Psoas muscle (tissue), 8 donors: ENCODE results near the gene PIMREG. TPM values are rescaled to one million over a fixed set of nuclear protein-coding genes. Genes with fewer than 3 reads are reported as not detected.

Experiments
- ATAC-seq, 4 donors: fragments of 200-7000 bp; cut with Tn5 transposase; one replicate each; pipeline ENCODE4 v1.9.1; 2020; ENCODE audit warnings: moderate library complexity in 3 of 4, mild to moderate bottlenecking in 2 of 4
- DNase-seq, 2 donors: peaks; one replicate each; pipeline ENCODE4 v3.0.0-alpha.2; 2020
- H3K27ac ChIP-seq: fragments of 200-600 bp; one replicate; pipeline ENCODE4 v1.8.0; 2022
- H3K27me3 ChIP-seq, 3 donors: fragments of 200-600 bp in 1 of 3; one replicate each; pipeline versions ENCODE4 v1.6.1 to v1.8.0; 2013 to 2022; ENCODE audit warnings: low read length in 2 of 3, mild to moderate bottlenecking in 2 of 3, moderate library complexity in 1 of 3; ENCODE audit not compliant: insufficient read depth in 3 of 3
- H3K36me3 ChIP-seq, 2 donors: fragments of 200-600 bp in 1 of 2; one replicate each; pipeline versions ENCODE4 v1.6.1 to v1.8.0; 2013 to 2022; ENCODE audit warnings: low read depth in 1 of 2, mild to moderate bottlenecking in 1 of 2, moderate library complexity in 1 of 2; ENCODE audit not compliant: insufficient read depth in 1 of 2
- H3K4me1 ChIP-seq: fragments of 200-600 bp; one replicate; pipeline ENCODE4 v1.8.0; 2022
- H3K4me3 ChIP-seq: fragments of 200-600 bp; one replicate; pipeline ENCODE4 v1.8.0; 2022; ENCODE audit warnings: mild to moderate bottlenecking
- H3K9me3 ChIP-seq: fragments of 200-600 bp; one replicate; pipeline ENCODE4 v1.8.0; 2022
- WGBS, 3 donors: extraction: QIAGEN DNeasy Blood & Tissue Kit; methylation state at CpG; one replicate each; pipeline versions ENCODE4 v1.1.6 to v1.1.7; 2013; 5-methylcytosine and 5-hydroxymethylcytosine counted together
- intact Hi-C, 2 donors: fragments of 100-400 bp; cut with DNase I; formaldehyde crosslinking; loops; one replicate each; pipeline versions ENCODE4 v1.11.0 to v1.14.2; 2022
- long read RNA-seq, 2 donors: library from polyadenylated mRNA; unstranded; transcript quantifications; one replicate each; pipeline ENCODE4 v2.0.0, GENCODE V29; 2021
- polyA plus RNA-seq, 3 donors: library from polyadenylated mRNA; stranded (reverse); fragments of 200-250 nt; gene quantifications; one replicate each; pipeline ENCODE4 v1.2.3, GENCODE V29; 2013
- total RNA-seq, 4 donors: library from RNA; stranded (reverse); fragmentation: NEBNext Ultra II Directional in 2 of 4; extraction: Animal tissue kit (Norgen Biotek cat#: 25700) in 2 of 4; gene quantifications; one replicate each; pipeline versions ENCODE4 v1.2.1 to v1.2.4, GENCODE V29; 2021 to 2023
- TF ChIP-seq, protein P1 (sequence below): fragments of 200-600 bp; IDR thresholded peaks from one replicate; pipeline ENCODE4 v1.8.0; 2022; ENCODE audit warnings: antibody characterized with exemption
- donor health status: healthy with polysubstance abuse.
- donor health status: DM: no; HTN: no; CAD: no; lungs with moderate emphysema.
- donor health status: Bipolar disorder and iron deficiency.
- donor health status: healthy.
- donor health status: DM: yes; HTN: yes; CAD: no.
- donor health status: DM: no; HTN: no; CAD: no.
- donor health status: DM: no; HTN: no; CAD: no.
- donor health status: DM: yes; HTN: yes; CAD: no.

Gene PIMREG
- total RNA-seq = under 1 TPM in 1 of 4 donors, not detected in 3; 0.38 TPM
- polyA plus RNA-seq = under 1 TPM in 2 of 3 donors, not detected in 1; 0.18 to 0.21 TPM
- long read RNA-seq, donor 1 = 0 reads
- long read RNA-seq, donor 2 = 0 reads

DNA sequence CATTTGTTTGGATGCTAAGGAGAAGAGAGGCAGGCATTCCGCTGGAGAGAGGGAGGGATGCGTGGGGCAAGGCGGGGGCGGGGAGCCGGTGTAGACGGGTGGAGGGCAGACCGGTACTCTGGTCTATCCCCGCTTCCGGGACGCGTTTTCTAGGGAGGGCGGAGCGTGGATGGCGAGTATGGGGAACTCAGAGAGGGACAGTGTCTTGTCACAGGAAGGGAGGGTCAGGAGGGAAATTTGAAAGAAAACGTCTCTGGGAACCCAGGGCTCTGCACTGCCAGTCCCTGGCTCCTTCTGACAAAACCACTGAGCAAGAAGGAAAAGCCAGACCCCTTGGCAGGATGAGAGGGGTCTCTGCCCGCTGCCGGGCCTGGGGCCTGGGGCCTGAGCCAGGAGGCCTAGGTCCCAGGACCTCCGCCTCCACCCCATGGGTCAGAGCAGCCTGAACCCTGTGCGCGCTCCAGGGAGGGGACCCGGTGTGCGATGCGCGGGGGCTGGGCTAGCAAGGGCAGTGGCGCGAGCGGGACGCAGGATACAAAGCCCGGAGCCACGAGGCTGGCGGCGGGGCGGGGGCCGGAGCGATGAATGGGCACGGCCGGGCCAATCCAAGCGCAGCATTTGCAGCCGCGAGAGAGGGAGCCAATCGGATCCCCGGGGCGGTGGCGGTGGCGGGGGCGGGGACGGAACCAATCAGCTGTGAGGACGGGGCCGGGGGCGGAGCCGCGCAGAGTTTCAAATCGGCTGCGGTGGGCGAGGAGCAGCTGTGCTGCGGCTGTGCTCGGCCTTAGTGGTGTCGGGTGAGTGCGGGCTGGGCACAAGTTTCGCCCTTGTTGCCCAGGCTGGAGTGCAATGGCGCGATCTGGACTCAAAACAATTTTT is at the start of gene PIMREG:
PIMREG (plus strand) TSS at position 764 of the 879 bp plus-strand sequence. CDS start 656 bp downstream, outside the sequence.
- intact Hi-C loops = no loop called here
- H3K36me3 ChIP-seq = no peaks in the 10 kb centered on the region
- peaks cover 0 to 21% (median 0%) of the 10 kb centered on the region in 3 donors for H3K27me3 ChIP-seq
- TF ChIP-seq, protein P1, sequence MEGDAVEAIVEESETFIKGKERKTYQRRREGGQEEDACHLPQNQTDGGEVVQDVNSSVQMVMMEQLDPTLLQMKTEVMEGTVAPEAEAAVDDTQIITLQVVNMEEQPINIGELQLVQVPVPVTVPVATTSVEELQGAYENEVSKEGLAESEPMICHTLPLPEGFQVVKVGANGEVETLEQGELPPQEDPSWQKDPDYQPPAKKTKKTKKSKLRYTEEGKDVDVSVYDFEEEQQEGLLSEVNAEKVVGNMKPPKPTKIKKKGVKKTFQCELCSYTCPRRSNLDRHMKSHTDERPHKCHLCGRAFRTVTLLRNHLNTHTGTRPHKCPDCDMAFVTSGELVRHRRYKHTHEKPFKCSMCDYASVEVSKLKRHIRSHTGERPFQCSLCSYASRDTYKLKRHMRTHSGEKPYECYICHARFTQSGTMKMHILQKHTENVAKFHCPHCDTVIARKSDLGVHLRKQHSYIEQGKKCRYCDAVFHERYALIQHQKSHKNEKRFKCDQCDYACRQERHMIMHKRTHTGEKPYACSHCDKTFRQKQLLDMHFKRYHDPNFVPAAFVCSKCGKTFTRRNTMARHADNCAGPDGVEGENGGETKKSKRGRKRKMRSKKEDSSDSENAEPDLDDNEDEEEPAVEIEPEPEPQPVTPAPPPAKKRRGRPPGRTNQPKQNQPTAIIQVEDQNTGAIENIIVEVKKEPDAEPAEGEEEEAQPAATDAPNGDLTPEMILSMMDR = no peak
- no peaks in the 10 kb centered on the region for H3K9me3 ChIP-seq
- H3K4me1 ChIP-seq = no peaks in the 10 kb centered on the region
- H3K4me3 ChIP-seq = peak within 1 kb of the TSS; percentile 67
- DNase-seq (peak; percentile 96), ATAC-seq (peak; percentile 99 to 100 (median 100))
- no peak within 1 kb of the TSS for H3K27ac ChIP-seq
- 0 to 1% (median 0%) methylated on average over 61 to 62 of the region's 62 CpGs for WGBS, 3 donors

- H3K36me3 ChIP-seq = no peaks in the 10 kb centered on the region
- H3K9me3 ChIP-seq = no peaks in the 10 kb centered on the region
- ATAC-seq = no peak
- no peak overlapping the region for H3K4me3 ChIP-seq
- 41 to 77% (median 73%) methylated on average over 2 of the region's 2 CpGs for WGBS, 3 donors
- peaks cover 0 to 24% (median 4%) of the 10 kb centered on the region in 3 donors for H3K27me3 ChIP-seq
- H3K27ac ChIP-seq = no peak overlapping the region
- H3K4me1 ChIP-seq = no peaks in the 10 kb centered on the region
- intact Hi-C loops = no loop called here
- TF ChIP-seq, protein P1 = no peak
- no peak for DNase-seq
Observed at GRCh38 chr17:6398955-6399354, 45.3 kb upstream of the PIMREG start.

- Histone ChIP-seq H3K27ac (no peak overlapping the region), H3K4me1 (no peaks in the 10 kb centered on the region), H3K36me3 (no peaks in the 10 kb centered on the region), H3K4me3 (no peak overlapping the region), H3K9me3 (no peaks in the 10 kb centered on the region), H3K27me3 (peaks cover 0 to 24% (median 0%) of the 10 kb centered on the region in 3 donors)
- no peak for ATAC-seq
- DNase-seq = no peak
- TF ChIP-seq, protein P1 = no peak
- WGBS, 3 donors = 79 to 83% (median 81%) methylated on average over 6 of the region's 6 CpGs
- intact Hi-C loops = no loop called here
Observed at GRCh38 chr17:6402258-6402657, 42.0 kb upstream of the PIMREG start.

GRCh38 chr17:6408276-6408675 is 36.0 kb upstream of the PIMREG start:
- no peaks in the 10 kb centered on the region for H3K4me1 ChIP-seq
- H3K4me3 ChIP-seq = no peak overlapping the region
- intact Hi-C loops = no loop called here
- H3K9me3 ChIP-seq = no peaks in the 10 kb centered on the region
- TF ChIP-seq, protein P1 = no peak
- DNase-seq (no peak), ATAC-seq (no peak)
- H3K27me3 ChIP-seq = peaks cover 0 to 24% (median 0%) of the 10 kb centered on the region in 3 donors
- no peak overlapping the region for H3K27ac ChIP-seq
- WGBS, 3 donors = 18 to 27% (median 21%) methylated on average over 6 of the region's 6 CpGs
- H3K36me3 ChIP-seq = no peaks in the 10 kb centered on the region
